K562 (cell line): ENCODE results near the gene EXOSC1. TPM values are rescaled to one million over a fixed set of nuclear protein-coding genes. Genes with fewer than 3 reads are reported as not detected.

ENCODE experiments used
- ATF2 ChIP-seq: sonication (generic); formaldehyde crosslinking; IDR thresholded peaks from 2 replicates; pipeline ENCODE4 v1.8.1; 2022; ENCODE audit warnings: missing genetic modification reagents
- CBX3 ChIP-seq, 2 experiments: IDR thresholded peaks; 1 replicate in 1 of 2; 2 replicates in 1 of 2; pipeline ENCODE4 v1.6.1; 2012; ENCODE audit warnings: inconsistent platforms in 2 of 2, low read length in 2 of 2, borderline replicate concordance in 1 of 2, control low read depth in 1 of 2
- CREB5 ChIP-seq: fragments of 250-450 bp; sonication (Bioruptor Pico); IDR thresholded peaks from 2 replicates; pipeline ENCODE4 v1.5.0; 2020; ENCODE audit warnings: mild to moderate bottlenecking
- CTCF ChIP-seq, 3 experiments: IDR thresholded peaks in 2 of 3; conservative IDR thresholded peaks in 1 of 3; 2 replicates each; pipeline ENCODE4 v1.5.1; 2011 to 2012; ENCODE audit warnings: low read length in 3 of 3, mild to moderate bottlenecking in 3 of 3, control low read depth in 2 of 3, improper control_type of control experiment in 1 of 3, inconsistent platforms in 1 of 3, low read depth in 1 of 3, mixed read lengths in 1 of 3, moderate library complexity in 1 of 3; ENCODE audit not compliant: insufficient read depth in 2 of 3
- DIDO1 ChIP-seq: fragments of 450-650 bp; IDR thresholded peaks from 2 replicates; pipeline ENCODE4 v1.6.1; 2016; ENCODE audit warnings: low read depth, missing biosample characterization, missing genetic modification characterization
- MIER1 ChIP-seq: fragments of 450-650 bp; IDR thresholded peaks from 2 replicates; pipeline ENCODE4 v1.6.1; 2016; ENCODE audit warnings: antibody characterized with exemption, mild to moderate bottlenecking, low read depth
- MLLT1 ChIP-seq, 2 experiments: fragments of 450-650 bp; IDR thresholded peaks; 2 replicates each; pipeline ENCODE4 v1.6.1; 2016
- NR0B1 ChIP-seq: fragments of 450-650 bp; IDR thresholded peaks from one replicate; pipeline ENCODE4 v1.6.1; 2018; ENCODE audit warnings: mild to moderate bottlenecking, moderate library complexity; ENCODE audit not compliant: partially characterized antibody
- PHB2 ChIP-seq: fragments of 450-650 bp; IDR thresholded peaks from 2 replicates; pipeline ENCODE4 v1.6.1; 2017; ENCODE audit warnings: low read depth
- POLR2AphosphoS2 ChIP-seq: IDR thresholded peaks from 2 replicates; pipeline ENCODE4 v1.6.1; 2012; ENCODE audit warnings: low read length, improper control_type of control experiment
- RBFOX2 ChIP-seq: fragments of 200-400 bp; formaldehyde crosslinking; IDR thresholded peaks from 2 replicates; pipeline ENCODE4 v1.6.1; 2017; ENCODE audit warnings: low read depth, mild to moderate bottlenecking, low read length, moderate library complexity
- SRSF9 ChIP-seq: fragments of 200-400 bp; formaldehyde crosslinking; IDR thresholded peaks from 2 replicates; pipeline ENCODE4 v1.6.1; 2017; ENCODE audit warnings: low read depth, low read length, borderline replicate concordance
- STAG1 ChIP-seq: sonication (generic); formaldehyde crosslinking; IDR thresholded peaks from 2 replicates; pipeline ENCODE4 v1.5.0; 2020; ENCODE audit warnings: missing genetic modification reagents, borderline replicate concordance
- ZNF395 ChIP-seq: fragments of 200-800 bp; sonication (Bioruptor generic); IDR thresholded peaks from 2 replicates; pipeline ENCODE4 v1.6.1; 2017; ENCODE audit warnings: missing genetic modification characterization, missing compliant biosample characterization
- ZNF436 ChIP-seq: fragments of 250-450, 450-650 bp; sonication (Bioruptor Pico); formaldehyde crosslinking; IDR thresholded peaks from 2 replicates; pipeline ENCODE4 v1.7.0; 2020; ENCODE audit warnings: mild to moderate bottlenecking
- ZNF445 ChIP-seq: fragments of 250-450 bp; sonication (Bioruptor Pico); IDR thresholded peaks from 2 replicates; pipeline ENCODE4 v1.4.0; 2020; ENCODE audit warnings: low read depth, mild to moderate bottlenecking, moderate library complexity
- ZNF696 ChIP-seq: fragments of 250-450 bp; sonication (Bioruptor Pico); conservative IDR thresholded peaks from 2 replicates; pipeline ENCODE4 v1.4.0; 2020; ENCODE audit warnings: mild to moderate bottlenecking, moderate library complexity
- ZNF75A ChIP-seq: fragments of 450-650 bp; formaldehyde crosslinking; IDR thresholded peaks from 2 replicates; pipeline ENCODE4 v1.4.0; 2020; ENCODE audit warnings: mild to moderate bottlenecking
- polyA plus RNA-seq, 8 experiments: library from polyadenylated mRNA; depleted of rRNA in 4 of 8; stranded (reverse) in 5 of 8; unstranded in 3 of 8; fragments of >200 nt; fragmentation: Nextera tagmentation in 2 of 8; fragmentation: Illumina TruSeq in 1 of 8; extraction: Ambion mirVana in 2 of 8; extraction: Trizol in 1 of 8; gene quantifications; 2 replicates each; pipeline versions ENCODE4 v1.2.1 to v1.2.3, GENCODE V29; 2011 to 2014; ENCODE audit warnings: inconsistent platforms in 1 of 8, missing spikeins in 1 of 8
- total RNA-seq, 7 experiments: library from RNA; depleted of rRNA in 6 of 7; stranded (reverse); fragments of >200 nt in 6 of 7; fragmentation: Illumina TruSeq in 2 of 7; extraction: Trizol in 2 of 7; gene quantifications; 2 replicates each; pipeline versions ENCODE4 v1.2.1 to v1.2.3, GENCODE V29; 2011 to 2021; ENCODE audit warnings: low replicate concordance in 1 of 7

EXOSC1 gene
- total and polyA plus RNA-seq, 9 of the 15 experiments (the other 6 are each of a cell fraction or from before 2014, with no cell fraction given): 44.3 to 117 (median 67.0) TPM

- peak; percentile 62 to 87 (median 78) for TF ChIP-seq CTCF (IDR thresholded peaks at IDR 0.05 in 2 of 3, conservative IDR thresholded peaks at IDR 0.05 in 1 of 3; ENCODE audit: insufficient read depth in 2 of 3, low read depth in 1 of 3, low read length in 3 of 3)
- TF ChIP-seq ZNF436 (CRISPR knock-in tag): no peak
- TF ChIP-seq MLLT1 (IDR thresholded peaks at IDR 0.05): no peak
- TF ChIP-seq ATF2 (CRISPR knock-in tag): no peak
- no peak for TF ChIP-seq SRSF9
- TF ChIP-seq MIER1: no peak
- TF ChIP-seq POLR2AphosphoS2: no peak
- no peak; a peak in 1 of 3 replicates for TF ChIP-seq CBX3 (IDR thresholded peaks at IDR 0.05; ENCODE audit: borderline replicate concordance in 1 of 2, low read length in 2 of 2)
- TF ChIP-seq ZNF395 (CRISPR knock-in tag): no peak
- no peak for TF ChIP-seq PHB2
- no peak for TF ChIP-seq ZNF75A (CRISPR knock-in tag)
- no peak for TF ChIP-seq STAG1 (CRISPR knock-in tag)
- TF ChIP-seq RBFOX2: peak; percentile 89
- no peak for TF ChIP-seq ZNF696 (CRISPR knock-in tag)
- TF ChIP-seq ZNF445: no peak
- no peak for TF ChIP-seq DIDO1
- no peak for TF ChIP-seq CREB5 (CRISPR knock-in tag)
- no peak for TF ChIP-seq NR0B1
Measured at GRCh38 chr10:97425964-97426775, 19.6 kb downstream of the EXOSC1 start, which contains the start of gene PGAM1 (continued).
